Thymus (tissue), 11 donors: ENCODE results near the gene WNK4. TPM values are rescaled to one million over a fixed set of nuclear protein-coding genes. Genes with fewer than 3 reads are reported as not detected.
"Not testable (repeated sequence)": the region's sequence is repeated elsewhere in the genome, so short reads cannot be mapped to it uniquely, and the experiment has no call there.

Experiments
- DNase-seq, 9 donors: peaks; one replicate each; pipeline ENCODE4 v3.0.0-alpha.2; 2013; ENCODE audit warnings: low spot score in 9 of 9, low read depth in 6 of 9, missing footprints in 1 of 9
- H3K27ac ChIP-seq, 2 donors: one replicate each; pipeline ENCODE4 v1.5.1; 2013; ENCODE audit warnings: control low read depth in 1 of 2, low read depth in 1 of 2, low read length in 1 of 2, mild to moderate bottlenecking in 1 of 2, moderate library complexity in 1 of 2
- H3K27me3 ChIP-seq, 2 donors: one replicate each; pipeline ENCODE4 v1.5.1; 2013; ENCODE audit warnings: low read length in 1 of 2; ENCODE audit not compliant: control insufficient read depth in 2 of 2, insufficient read depth in 1 of 2
- H3K36me3 ChIP-seq, 2 donors: one replicate each; pipeline ENCODE4 v1.5.1; 2013; ENCODE audit warnings: low read length in 1 of 2, mild to moderate bottlenecking in 1 of 2, moderate library complexity in 1 of 2; ENCODE audit not compliant: control insufficient read depth in 2 of 2, insufficient read depth in 2 of 2
- H3K4me1 ChIP-seq, 2 donors: one replicate each; pipeline ENCODE4 v1.5.1; 2013; ENCODE audit warnings: low read length in 2 of 2; ENCODE audit not compliant: control insufficient read depth in 2 of 2, insufficient read depth in 2 of 2
- H3K4me3 ChIP-seq, 2 donors: one replicate each; pipeline ENCODE4 v1.5.1; 2013; ENCODE audit warnings: low read length in 2 of 2, control low read depth in 1 of 2, mild to moderate bottlenecking in 1 of 2
- H3K9me3 ChIP-seq, 2 donors: one replicate each; pipeline ENCODE4 v1.5.1; 2013; ENCODE audit warnings: low read length in 1 of 2, mild to moderate bottlenecking in 1 of 2; ENCODE audit not compliant: control insufficient read depth in 2 of 2, insufficient read depth in 1 of 2
- WGBS: extraction: QIAGEN DNeasy Blood & Tissue Kit; methylation state at CpG from one replicate; pipeline ENCODE4 v1.1.7; 2013; 5-methylcytosine and 5-hydroxymethylcytosine counted together
- polyA plus RNA-seq: library from polyadenylated mRNA; stranded (reverse); fragments of 200-250 nt; gene quantifications from one replicate; pipeline ENCODE4 v1.2.3, GENCODE V29; 2013
- total RNA-seq: library from RNA; stranded (reverse); fragments of 120-200 nt; gene quantifications from one replicate; pipeline ENCODE4 v1.2.4, GENCODE V29; 2013
- donor health status: healthy.

The WNK4 gene
- total and polyA plus RNA-seq, 2 donors = 0.05 to 0.11 TPM

- no peaks in the 10 kb centered on the region for H3K9me3 ChIP-seq
- no peak overlapping the region for H3K4me3 ChIP-seq
- no peak overlapping the region for H3K27ac ChIP-seq
- H3K4me1 ChIP-seq = no peaks in the 10 kb centered on the region
- no peaks in the 10 kb centered on the region for H3K36me3 ChIP-seq
- peaks cover 6 to 17% of the 10 kb centered on the region in 2 donors for H3K27me3 ChIP-seq
- DNase-seq = no peak
Measured at GRCh38 chr17:42767512-42767911, 12.9 kb upstream of the WNK4 start.

GRCh38 chr17:42768006-42768405 lies 12.4 kb upstream of the WNK4 start:
- 80% methylated on average over 9 of the region's 9 CpGs for WGBS
- not testable (repeated sequence) for DNase-seq, H3K27ac ChIP-seq, H3K9me3 ChIP-seq, H3K4me1 ChIP-seq, H3K36me3 ChIP-seq, H3K4me3 ChIP-seq
- H3K27me3 ChIP-seq = peaks cover under 1 to 12% of the 10 kb centered on the region in 2 donors

- not testable (repeated sequence) for H3K9me3 ChIP-seq, H3K4me3 ChIP-seq, DNase-seq, H3K27ac ChIP-seq, H3K36me3 ChIP-seq, H3K27me3 ChIP-seq
- WGBS = 96% methylated on average over 10 of the region's 10 CpGs
- H3K4me1 ChIP-seq = peaks cover 9 to 12% of the 10 kb centered on the region in 2 donors
Measured at GRCh38 chr17:42769964-42770363, 10.4 kb upstream of the WNK4 start.

GRCh38 chr17:42772945-42773289 lies 7.5 kb upstream of the WNK4 start:
- Histone ChIP-seq H3K36me3 (peaks cover 10 to 27% of the 10 kb centered on the region in 2 donors), H3K9me3 (no peaks in the 10 kb centered on the region), H3K4me1 (peaks cover 9 to 12% of the 10 kb centered on the region in 2 donors), H3K27me3 (peaks cover 0 to 2% of the 10 kb centered on the region in 2 donors), H3K27ac (peak overlapping the region; percentile 31 to 72), H3K4me3 (peak overlapping the region; percentile 52 to 76)
- DNase-seq = no peak
- under 1% methylated on average over 3 of the region's 3 CpGs for WGBS

- WGBS = 6% methylated on average over 39 of the region's 39 CpGs
- H3K4me1 ChIP-seq = peaks cover 9 to 12% of the 10 kb centered on the region in 2 donors
- DNase-seq = peak; percentile 55 to 87 (median 65)
- H3K36me3 ChIP-seq = peaks cover 12 to 32% of the 10 kb centered on the region in 2 donors
- peak within 1 kb of the TSS; percentile 31 to 72 for H3K27ac ChIP-seq
- peak within 1 kb of the TSS; percentile 52 to 76 for H3K4me3 ChIP-seq
- H3K27me3 ChIP-seq = no peaks in the 10 kb centered on the region
- H3K9me3 ChIP-seq = no peaks in the 10 kb centered on the region
Measured at GRCh38 chr17:42773290-42774035, 6.9 kb upstream of the WNK4 start, which contains the start of gene VPS25. TSS of gene VPS25 (plus strand) at chr17:42773449. CDS start at chr17:42773476, 27 bp downstream.

- Histone ChIP-seq H3K9me3 (no peaks in the 10 kb centered on the region), H3K27ac (no peak overlapping the region), H3K4me1 (peaks cover 9 to 12% of the 10 kb centered on the region in 2 donors), H3K27me3 (no peaks in the 10 kb centered on the region), H3K4me3 (peak overlapping the region; percentile 52 to 76), H3K36me3 (peaks cover 20 to 38% of the 10 kb centered on the region in 2 donors)
- DNase-seq = no peak
- 93% methylated on average over 3 of the region's 3 CpGs for WGBS
Measured at GRCh38 chr17:42774066-42774745, 6.2 kb upstream of the WNK4 start.

- Histone ChIP-seq H3K9me3 (no peaks in the 10 kb centered on the region), H3K4me1 (peaks cover 9 to 14% of the 10 kb centered on the region in 2 donors), H3K4me3 (no peak overlapping the region), H3K36me3 (peaks cover 25 to 41% of the 10 kb centered on the region in 2 donors), H3K27ac (no peak overlapping the region), H3K27me3 (peaks cover 7 to 14% of the 10 kb centered on the region in 2 donors)
- no peak for DNase-seq
- WGBS = 95% methylated on average over 3 of the region's 3 CpGs
Measured at GRCh38 chr17:42775534-42776098, 4.8 kb upstream of the WNK4 start.

- Histone ChIP-seq H3K27ac (no peak overlapping the region), H3K4me1 (peaks cover 9 to 16% of the 10 kb centered on the region in 2 donors), H3K27me3 (peaks cover 33 to 44% of the 10 kb centered on the region in 2 donors), H3K4me3 (no peak overlapping the region), H3K36me3 (peaks cover 25 to 41% of the 10 kb centered on the region in 2 donors), H3K9me3 (peaks cover 0 to 6% of the 10 kb centered on the region in 2 donors)
- DNase-seq = no peak
- WGBS = 98% methylated on average over 5 of the region's 5 CpGs
Measured at GRCh38 chr17:42778570-42778969, 1.8 kb upstream of the WNK4 start.
